GM18868 (cell line): ENCODE measurements around the gene CHN2.

Experiments
- ATAC-seq: cut with Tn5 transposase; IDR thresholded peaks from one replicate; pipeline ENCODE4 v1.9.1; 2021; ENCODE audit warnings: mild to moderate bottlenecking, moderate library complexity; ENCODE audit not compliant: unreplicated experiment

CHN2 gene

GRCh38 chr7:29356631-29357030, 162.1 kb downstream of the CHN2 start:
- no peak for ATAC-seq

- ATAC-seq = no peak
Observed at GRCh38 chr7:29359482-29360093, 165.0 kb downstream of the CHN2 start.

- no peak for ATAC-seq
Observed at GRCh38 chr7:29360633-29361625, 166.4 kb downstream of the CHN2 start.

- no peak for ATAC-seq
Observed at GRCh38 chr7:29362380-29362779, 167.8 kb downstream of the CHN2 start.

- ATAC-seq = no peak
Observed at GRCh38 chr7:29363636-29364425, 169.3 kb downstream of the CHN2 start.

- ATAC-seq = no peak
Observed at GRCh38 chr7:29364661-29365060, 170.1 kb downstream of the CHN2 start.

- no peak for ATAC-seq
Observed at GRCh38 chr7:29365423-29365822, 170.8 kb downstream of the CHN2 start.

- no peak for ATAC-seq
Observed at GRCh38 chr7:29367784-29368183, 173.2 kb downstream of the CHN2 start.

GRCh38 chr7:29369909-29370488, 175.4 kb downstream of the CHN2 start:
- ATAC-seq = no peak

- ATAC-seq = no peak
Observed at GRCh38 chr7:29370531-29371314, 176.1 kb downstream of the CHN2 start.

GRCh38 chr7:29371472-29371871, 176.9 kb downstream of the CHN2 start:
- no peak for ATAC-seq

GRCh38 chr7:29372351-29373090, 177.9 kb downstream of the CHN2 start:
- no peak for ATAC-seq

- ATAC-seq = no peak
Observed at GRCh38 chr7:29375641-29376562, 181.3 kb downstream of the CHN2 start.

- no peak for ATAC-seq
Observed at GRCh38 chr7:29377718-29378117, 183.1 kb downstream of the CHN2 start.

GRCh38 chr7:29379551-29379950, 185.0 kb downstream of the CHN2 start:
- no peak for ATAC-seq

GRCh38 chr7:29381206-29382094, 186.9 kb downstream of the CHN2 start:
- ATAC-seq = no peak

- ATAC-seq = no peak
Observed at GRCh38 chr7:29384277-29384676, 189.7 kb downstream of the CHN2 start.
